ENCODE results near the gene ACOXL.

DNA sequence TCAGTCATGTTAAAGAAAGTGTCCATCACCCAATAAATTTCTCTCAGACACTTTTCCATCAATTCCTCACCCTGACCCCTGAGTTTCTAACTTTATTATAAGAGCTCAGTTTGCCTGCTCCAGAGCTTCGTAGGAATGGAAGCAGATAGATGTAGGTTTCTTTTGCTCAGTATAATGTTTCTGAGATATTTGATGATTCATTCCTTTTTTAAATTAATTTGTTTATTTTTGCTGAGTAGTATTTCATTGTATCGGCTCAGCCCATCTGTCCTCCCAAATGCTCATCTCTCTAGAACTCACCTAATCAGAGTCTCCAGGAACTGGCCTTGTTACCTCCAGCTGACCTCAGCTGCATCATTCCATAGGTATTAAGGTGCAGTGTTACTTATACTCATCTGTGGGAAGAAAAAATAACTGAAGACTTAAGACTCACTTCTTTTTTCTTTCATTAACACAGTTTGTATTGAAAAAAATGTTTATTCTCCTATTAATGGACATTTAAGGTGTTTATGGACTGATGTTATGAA lies 376.4 kb downstream of the ACOXL start:
- no peak for TF ChIP-seq EZH2 (IDR thresholded peaks at IDR 0.05; ENCODE audit: insufficient read depth, low read length)
- TF ChIP-seq, protein P1, sequence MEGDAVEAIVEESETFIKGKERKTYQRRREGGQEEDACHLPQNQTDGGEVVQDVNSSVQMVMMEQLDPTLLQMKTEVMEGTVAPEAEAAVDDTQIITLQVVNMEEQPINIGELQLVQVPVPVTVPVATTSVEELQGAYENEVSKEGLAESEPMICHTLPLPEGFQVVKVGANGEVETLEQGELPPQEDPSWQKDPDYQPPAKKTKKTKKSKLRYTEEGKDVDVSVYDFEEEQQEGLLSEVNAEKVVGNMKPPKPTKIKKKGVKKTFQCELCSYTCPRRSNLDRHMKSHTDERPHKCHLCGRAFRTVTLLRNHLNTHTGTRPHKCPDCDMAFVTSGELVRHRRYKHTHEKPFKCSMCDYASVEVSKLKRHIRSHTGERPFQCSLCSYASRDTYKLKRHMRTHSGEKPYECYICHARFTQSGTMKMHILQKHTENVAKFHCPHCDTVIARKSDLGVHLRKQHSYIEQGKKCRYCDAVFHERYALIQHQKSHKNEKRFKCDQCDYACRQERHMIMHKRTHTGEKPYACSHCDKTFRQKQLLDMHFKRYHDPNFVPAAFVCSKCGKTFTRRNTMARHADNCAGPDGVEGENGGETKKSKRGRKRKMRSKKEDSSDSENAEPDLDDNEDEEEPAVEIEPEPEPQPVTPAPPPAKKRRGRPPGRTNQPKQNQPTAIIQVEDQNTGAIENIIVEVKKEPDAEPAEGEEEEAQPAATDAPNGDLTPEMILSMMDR (IDR thresholded peaks at IDR 0.05; ENCODE audit: insufficient read depth, low read depth, low read length) = no peak

Data from astrocyte (in vitro differentiated cells and primary cell).